Stomach (tissue), 4 donors: ENCODE measurements around the gene BCL2L1.

Experiments
- CTCF ChIP-seq, 7 experiments: fragments of 450-650 bp in 4 of 7; fragments of 200-600 bp in 3 of 7; sonication (generic) in 3 of 7; IDR thresholded peaks; one replicate each; pipeline ENCODE4 v1.5.1; 2016 to 2019; ENCODE audit warnings: antibody characterized with exemption in 7 of 7, control low read depth in 2 of 7, mild to moderate bottlenecking in 1 of 7
- POLR2A ChIP-seq, 4 donors: fragments of 450-650 bp; IDR thresholded peaks; one replicate each; pipeline ENCODE4 v1.6.1; 2016; ENCODE audit warnings: antibody characterized with exemption in 4 of 4, control low read depth in 2 of 4, mild to moderate bottlenecking in 1 of 4, moderate library complexity in 1 of 4

- TF ChIP-seq POLR2A (IDR thresholded peaks at IDR 0.05) = no peak
- TF ChIP-seq CTCF (IDR thresholded peaks at IDR 0.05) = no peak
These were observed 34.6 kb upstream of the BCL2L1 start for GRCh38 chr20:31757254-31757653.
